ENCODE measurements around the gene EIF2A.
A peak's percentile ranks its signal among the peaks of the same experiment; 100 is the strongest.

The EIF2A gene

GRCh38 chr3:150528354-150528797, 18.2 kb upstream of the EIF2A start:
- no peak overlapping the region for H3K4me3 ChIP-seq (ENCODE audit: low read length)
- peak; percentile 31 for DNase-seq (ENCODE audit: low read depth)
- TF ChIP-seq CTCF (conservative IDR thresholded peaks at IDR 0.05; ENCODE audit: low read length): peak; percentile 46

DNA sequence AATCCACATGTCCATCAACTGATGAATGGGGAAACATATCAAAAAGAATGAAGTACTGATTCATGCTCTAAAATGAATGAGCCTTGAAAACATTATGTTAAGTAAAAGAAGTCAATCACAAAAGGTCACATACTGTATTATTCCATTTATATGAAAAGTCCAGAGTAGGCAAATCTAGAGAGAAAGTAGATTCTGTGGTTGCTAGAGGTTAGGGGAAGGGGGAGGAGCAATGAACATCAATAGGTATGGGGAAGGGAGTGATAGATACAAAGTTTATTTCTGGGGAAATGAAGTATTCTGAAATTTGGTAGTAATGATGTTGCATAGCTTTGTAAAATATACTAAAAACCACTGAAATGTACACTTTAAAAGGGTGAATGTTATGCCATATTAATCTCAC, 14.8 kb upstream of the EIF2A start:
- H3K4me3 ChIP-seq (ENCODE audit: low read length): no peak overlapping the region
- no peak for DNase-seq (ENCODE audit: low read depth)
- TF ChIP-seq CTCF (conservative IDR thresholded peaks at IDR 0.05; ENCODE audit: low read length): no peak

GRCh38 chr3:150535204-150535603, 11.4 kb upstream of the EIF2A start:
- no peak for DNase-seq (ENCODE audit: low read depth)
- no peak for TF ChIP-seq CTCF (conservative IDR thresholded peaks at IDR 0.05; ENCODE audit: low read length)
- H3K4me3 ChIP-seq (ENCODE audit: low read length): no peak overlapping the region

GRCh38 chr3:150538324-150539208, 8.0 kb upstream of the EIF2A start:
- DNase-seq (ENCODE audit: low read depth): no peak
- H3K4me3 ChIP-seq (ENCODE audit: low read length): no peak overlapping the region
- TF ChIP-seq CTCF (conservative IDR thresholded peaks at IDR 0.05; ENCODE audit: low read length): no peak

- no peak overlapping the region for H3K4me3 ChIP-seq (ENCODE audit: low read length)
- DNase-seq (ENCODE audit: low read depth): no peak
- no peak for TF ChIP-seq CTCF (conservative IDR thresholded peaks at IDR 0.05; ENCODE audit: low read length)
Observed at GRCh38 chr3:150540297-150540696, 6.3 kb upstream of the EIF2A start.

DNA sequence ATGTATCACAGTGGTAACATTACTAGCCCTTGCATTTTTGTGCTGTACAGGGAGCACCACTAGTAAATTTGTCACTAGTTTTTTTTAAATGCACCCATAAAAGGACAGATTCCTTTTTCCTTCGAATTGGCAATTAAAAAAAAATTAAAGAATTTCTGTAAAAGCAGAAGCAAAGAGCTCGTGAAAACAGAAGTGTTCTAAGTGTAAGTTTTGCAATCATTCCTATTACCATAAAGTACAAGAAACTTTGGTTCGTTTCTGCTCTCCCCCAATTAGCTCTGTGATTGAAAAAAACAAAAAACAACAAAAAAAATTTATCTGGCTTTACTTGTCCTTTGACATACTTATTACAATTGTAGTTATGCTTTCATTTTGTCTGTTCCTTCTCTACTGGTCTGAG, 5.6 kb upstream of the EIF2A start:
- H3K4me3 ChIP-seq (ENCODE audit: low read length): no peak overlapping the region
- TF ChIP-seq CTCF (conservative IDR thresholded peaks at IDR 0.05; ENCODE audit: low read length): no peak
- no peak for DNase-seq (ENCODE audit: low read depth)

DNA sequence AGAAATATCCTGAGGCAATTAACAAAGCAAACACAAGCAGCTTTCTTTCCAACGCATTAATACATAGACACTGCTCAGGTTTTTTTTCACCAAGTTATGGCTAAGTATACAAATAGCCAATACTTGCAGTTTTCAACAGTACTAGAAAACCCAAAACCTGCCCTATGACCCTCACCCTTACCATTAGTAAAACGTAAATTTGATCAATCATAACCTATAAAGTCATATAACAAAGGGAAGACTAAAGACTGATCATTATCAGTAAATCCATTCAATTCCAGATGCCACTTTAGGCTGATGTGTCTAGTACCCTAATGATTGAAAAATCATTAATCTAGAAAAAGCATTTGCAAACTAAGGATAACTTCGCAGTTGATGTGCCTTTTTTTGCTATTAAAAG, 3.5 kb upstream of the EIF2A start:
- H3K4me3 ChIP-seq (ENCODE audit: low read length): no peak overlapping the region
- TF ChIP-seq CTCF (conservative IDR thresholded peaks at IDR 0.05; ENCODE audit: low read length): no peak
- no peak for DNase-seq (ENCODE audit: low read depth)

Data from AG10803 (cell line).